Measurements from ENCODE around the gene CTBP2.

The CTBP2 gene

DNA sequence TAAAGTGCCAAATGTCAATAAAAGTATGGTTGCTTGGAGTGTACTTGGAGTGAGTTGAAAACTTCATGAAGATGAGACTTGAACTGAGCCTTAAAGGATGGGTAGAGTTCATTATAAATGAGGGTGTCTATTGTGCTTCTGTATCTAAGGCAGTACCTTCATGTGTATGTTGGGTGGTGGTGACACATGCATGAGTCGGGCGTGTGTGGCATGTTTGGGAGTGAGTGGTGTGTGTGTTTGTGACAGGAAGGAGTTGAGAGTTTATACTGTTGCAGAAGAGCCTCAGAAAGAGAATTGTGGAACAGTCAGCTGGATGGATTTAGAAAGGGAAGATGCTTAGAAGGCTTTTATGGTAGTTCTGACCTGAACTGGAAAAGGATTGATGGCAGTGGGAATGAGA, 224.4 kb downstream of the CTBP2 start:
- no peak for DNase-seq (ENCODE audit: low read depth)
